Suprapubic skin (tissue), 3 donors: ENCODE results near the gene CDC42BPA.

ENCODE experiments used
- CTCF ChIP-seq, 2 donors: fragments of 200-600 bp in 1 of 2; fragments of 450-650 bp in 1 of 2; sonication (generic) in 1 of 2; IDR thresholded peaks; one replicate each; pipeline ENCODE4 v1.5.1; 2016 to 2019; ENCODE audit warnings: antibody characterized with exemption in 2 of 2, mild to moderate bottlenecking in 1 of 2, moderate library complexity in 1 of 2
- POLR2AphosphoS5 ChIP-seq, 3 donors: sonication (generic); formaldehyde crosslinking; IDR thresholded peaks; one replicate each; pipeline ENCODE4 v1.6.1; 2017; ENCODE audit warnings: antibody characterized with exemption in 3 of 3

GRCh38 chr1:227071895-227072587, 246.3 kb downstream of the CDC42BPA start:
- TF ChIP-seq CTCF (IDR thresholded peaks at IDR 0.05) (no peak), POLR2AphosphoS5 (IDR thresholded peaks at IDR 0.05) (no peak)
